ENCODE results near the gene NKD1.

The NKD1 gene

GRCh38 chr16:50651835-50652438, 103.7 kb downstream of the NKD1 start:
- no peak for DNase-seq (ENCODE audit: low read depth in 2 of 2)

GRCh38 chr16:50652836-50653425, 104.7 kb downstream of the NKD1 start:
- no peak for DNase-seq (ENCODE audit: low read depth in 2 of 2)

GRCh38 chr16:50653633-50654519, 105.7 kb downstream of the NKD1 start:
- no peak for DNase-seq (ENCODE audit: low read depth in 2 of 2)

GRCh38 chr16:50655558-50656055, 107.4 kb downstream of the NKD1 start:
- no peak for DNase-seq (ENCODE audit: low read depth in 2 of 2)

- no peak for DNase-seq (ENCODE audit: low read depth in 2 of 2)
These were observed 109.0 kb downstream of the NKD1 start for GRCh38 chr16:50657241-50657640.

- no peak for DNase-seq (ENCODE audit: low read depth in 2 of 2)
These were observed 111.6 kb downstream of the NKD1 start for GRCh38 chr16:50659806-50660205.

- no peak for DNase-seq (ENCODE audit: low read depth in 2 of 2)
These were observed 114.2 kb downstream of the NKD1 start for GRCh38 chr16:50662306-50662940.

- no peak for DNase-seq (ENCODE audit: low read depth in 2 of 2)
These were observed 116.1 kb downstream of the NKD1 start for GRCh38 chr16:50664270-50664669.

- peak; percentile 68 to 81 for DNase-seq (ENCODE audit: low read depth in 2 of 2)
These were observed 117.1 kb downstream of the NKD1 start for GRCh38 chr16:50665128-50665878.

GRCh38 chr16:50666658-50667496, 118.7 kb downstream of the NKD1 start:
- no peak for DNase-seq (ENCODE audit: low read depth in 2 of 2)

- no peak for DNase-seq (ENCODE audit: low read depth in 2 of 2)
These were observed 119.5 kb downstream of the NKD1 start for GRCh38 chr16:50667497-50668367.

GRCh38 chr16:50668368-50669008, 120.3 kb downstream of the NKD1 start:
- no peak for DNase-seq (ENCODE audit: low read depth in 2 of 2)

GRCh38 chr16:50669741-50670140, 121.5 kb downstream of the NKD1 start:
- no peak for DNase-seq (ENCODE audit: low read depth in 2 of 2)

- no peak for DNase-seq (ENCODE audit: low read depth in 2 of 2)
These were observed 122.3 kb downstream of the NKD1 start for GRCh38 chr16:50670476-50670875.

- no peak for DNase-seq (ENCODE audit: low read depth in 2 of 2)
These were observed 123.6 kb downstream of the NKD1 start for GRCh38 chr16:50671644-50672260.

- no peak for DNase-seq (ENCODE audit: low read depth in 2 of 2)
These were observed 125.5 kb downstream of the NKD1 start for GRCh38 chr16:50673496-50674275.

GRCh38 chr16:50674831-50675230, 126.6 kb downstream of the NKD1 start:
- no peak for DNase-seq (ENCODE audit: low read depth in 2 of 2)

All from stimulated activated CD8-positive, alpha-beta memory T cell treated with anti-CD3 and anti-CD28 coated beads, Interleukin-2, amount 100 ng/mL, for 1 hour (primary cell).